HG03097 (cell line): ENCODE data around the gene ARGLU1.

ENCODE experiments used
- ATAC-seq: cut with Tn5 transposase; IDR thresholded peaks from one replicate; pipeline ENCODE4 v1.9.1; 2021; ENCODE audit not compliant: unreplicated experiment, low FRiP score

Gene ARGLU1

GRCh38 chr13:106527445-106527801 lies 40.5 kb downstream of the ARGLU1 start:
- no peak for ATAC-seq

GRCh38 chr13:106526738-106527444 lies 41.0 kb downstream of the ARGLU1 start:
- ATAC-seq, result no peak

GRCh38 chr13:106525865-106526264 lies 42.1 kb downstream of the ARGLU1 start:
- no peak for ATAC-seq

- ATAC-seq, result no peak
These were observed 43.8 kb downstream of the ARGLU1 start for GRCh38 chr13:106524108-106524507.

GRCh38 chr13:106523576-106523975 lies 44.4 kb downstream of the ARGLU1 start:
- ATAC-seq, result no peak

GRCh38 chr13:106522898-106523525 lies 44.9 kb downstream of the ARGLU1 start:
- no peak for ATAC-seq

GRCh38 chr13:106522112-106522705 lies 45.7 kb downstream of the ARGLU1 start:
- no peak for ATAC-seq

GRCh38 chr13:106521095-106521799 lies 46.7 kb downstream of the ARGLU1 start:
- ATAC-seq, result no peak

- ATAC-seq, result no peak
These were observed 47.5 kb downstream of the ARGLU1 start for GRCh38 chr13:106520251-106521054.

- ATAC-seq, result no peak
These were observed 49.4 kb downstream of the ARGLU1 start for GRCh38 chr13:106518512-106518911.

GRCh38 chr13:106517109-106517847 lies 50.7 kb downstream of the ARGLU1 start:
- no peak for ATAC-seq

GRCh38 chr13:106515635-106516254 lies 52.2 kb downstream of the ARGLU1 start:
- ATAC-seq, result no peak

- no peak for ATAC-seq
These were observed 52.9 kb downstream of the ARGLU1 start for GRCh38 chr13:106514928-106515634.

- no peak for ATAC-seq
These were observed 54.6 kb downstream of the ARGLU1 start for GRCh38 chr13:106513025-106513983.

- peak; percentile 68 for ATAC-seq
These were observed 60.2 kb downstream of the ARGLU1 start for GRCh38 chr13:106507560-106508274.

GRCh38 chr13:106506286-106506685 lies 61.7 kb downstream of the ARGLU1 start:
- ATAC-seq, result no peak

- no peak for ATAC-seq
These were observed 62.2 kb downstream of the ARGLU1 start for GRCh38 chr13:106505732-106506131.
